SK-N-MC (cell line): ENCODE measurements around the gene SFRP4.

Experiments used
- EZH2 ChIP-seq: fragments of 200-600 bp; sonication (generic); IDR thresholded peaks from one replicate; pipeline ENCODE4 v1.6.1; 2017; ENCODE audit warnings: antibody characterized with exemption
- FOXP2 ChIP-seq: optimal IDR thresholded peaks from 2 replicates; pipeline ENCODE3; 2011; ENCODE audit warnings: mild to moderate bottlenecking, moderate library complexity; ENCODE audit not compliant: insufficient read depth; ENCODE audit errors: extremely low read length, control extremely low read depth
- POLR2AphosphoS5 ChIP-seq: IDR thresholded peaks from 2 replicates; pipeline ENCODE4 v1.6.1; 2012; ENCODE audit warnings: mild to moderate bottlenecking, low read depth, low read length, borderline replicate concordance

GRCh38 chr7:37921876-37922275, 5.3 kb upstream of the SFRP4 start:
- TF ChIP-seq EZH2 (no peak), POLR2AphosphoS5 (no peak), FOXP2 (no peak)
